WI38 (cell line): ENCODE measurements around the gene CORO1C.
"Not testable (repeated sequence)": the region's sequence is repeated elsewhere in the genome, so short reads cannot be mapped to it uniquely, and the experiment has no call there.

ENCODE experiments used
- H3K4me3 ChIP-seq: 2 replicates; pipeline ENCODE4 v1.5.1; 2011; ENCODE audit warnings: low read depth, mild to moderate bottlenecking, control low read depth, low read length
- CTCF ChIP-seq: IDR thresholded peaks from 2 replicates; pipeline ENCODE4 v1.5.1; 2012; ENCODE audit warnings: low read depth, mild to moderate bottlenecking, control low read depth, low read length

The CORO1C gene

GRCh38 chr12:108772247-108772646, 40.9 kb upstream of the CORO1C start:
- no peak for TF ChIP-seq CTCF
- no peak overlapping the region for H3K4me3 ChIP-seq

- not testable (repeated sequence) for H3K4me3 ChIP-seq
Observed at GRCh38 chr12:108771835-108772234, 40.5 kb upstream of the CORO1C start.

- TF ChIP-seq CTCF, result no peak
- no peak overlapping the region for H3K4me3 ChIP-seq
Observed at GRCh38 chr12:108770963-108771362, 39.6 kb upstream of the CORO1C start.

- no peak overlapping the region for H3K4me3 ChIP-seq
- TF ChIP-seq CTCF, result no peak
Observed at GRCh38 chr12:108770269-108770829, 39.0 kb upstream of the CORO1C start.

- TF ChIP-seq CTCF, result no peak
- H3K4me3 ChIP-seq, result no peak overlapping the region
Observed at GRCh38 chr12:108768591-108769500, 37.5 kb upstream of the CORO1C start.

- no peak for TF ChIP-seq CTCF
- no peak overlapping the region for H3K4me3 ChIP-seq
Observed at GRCh38 chr12:108766294-108766693, 35.0 kb upstream of the CORO1C start.

- TF ChIP-seq CTCF, result no peak
- no peak overlapping the region for H3K4me3 ChIP-seq
Observed at GRCh38 chr12:108765289-108765764, 34.0 kb upstream of the CORO1C start.
